Adrenal gland (tissue), 12 donors: ENCODE data around the gene C10orf95. TPM values are rescaled to one million over a fixed set of nuclear protein-coding genes. Genes with fewer than 3 reads are reported as not detected.
A peak's percentile ranks its signal among the peaks of the same experiment; 100 is the strongest.

Source experiments
- DNase-seq, 7 donors: peaks; one replicate each; pipeline ENCODE4 v3.0.0-alpha.2; 2019 to 2020
- H3K27ac ChIP-seq, 5 donors: fragments of 200-600 bp; sonication (generic) in 4 of 5; 1 replicate in 3 of 5; 2 replicates in 2 of 5; pipeline versions ENCODE4 v1.5.1 to v1.8.0; 2016 to 2020; ENCODE audit warnings: mild to moderate bottlenecking in 1 of 5
- H3K27me3 ChIP-seq: fragments of 200-600 bp; 2 replicates; pipeline ENCODE4 v1.8.0; 2021
- H3K36me3 ChIP-seq, 2 donors: fragments of 200-600 bp; replicated peaks in 1 of 2; 1 replicate in 1 of 2; 2 replicates in 1 of 2; pipeline versions ENCODE4 v1.5.1 to v1.8.0; 2018 to 2022
- H3K4me1 ChIP-seq, 2 donors: fragments of 200-600 bp; replicated peaks in 1 of 2; 1 replicate in 1 of 2; 2 replicates in 1 of 2; pipeline versions ENCODE4 v1.5.1 to v1.8.0; 2018 to 2021
- H3K4me3 ChIP-seq, 4 donors: fragments of 200-600 bp; sonication (generic) in 3 of 4; one replicate each; pipeline ENCODE4 v1.5.1; 2016 to 2018
- H3K9me3 ChIP-seq, 3 donors: fragments of 200-600 bp; sonication (generic) in 1 of 3; replicated peaks in 1 of 3; 1 replicate in 2 of 3; 2 replicates in 1 of 3; pipeline versions ENCODE4 v1.5.1 to v1.8.0; 2016 to 2021
- POLR2A ChIP-seq, 2 donors: fragments of 450-650 bp; IDR thresholded peaks; one replicate each; pipeline ENCODE4 v1.6.1; 2017; ENCODE audit warnings: antibody characterized with exemption in 2 of 2, mild to moderate bottlenecking in 2 of 2, moderate library complexity in 1 of 2
- WGBS, 4 donors: extraction: QIAGEN DNeasy Blood & Tissue Kit in 2 of 4; methylation state at CpG; one replicate each; pipeline versions ENCODE4 v1.1.5 to v1.1.7; 2013 to 2017; 5-methylcytosine and 5-hydroxymethylcytosine counted together
- intact Hi-C, 2 donors: fragments of 100-400 bp; cut with DNase I; formaldehyde crosslinking; loops; one replicate each; pipeline versions ENCODE4 v1.14.1 to v1.15.0; 2022 to 2023
- polyA plus RNA-seq, 3 donors: library from polyadenylated mRNA; stranded (reverse); fragments of 200-250 nt in 2 of 3; fragments of 350-450 nt in 1 of 3; fragmentation: Illumina TruSeq in 1 of 3; extraction: RNeasy Lipid Tissue Mini Kit (QIAGEN cat#74804) in 1 of 3; gene quantifications; one replicate each; pipeline ENCODE4 v1.2.3, GENCODE V29; 2013 to 2014
- total RNA-seq, 9 donors: library from RNA; depleted of rRNA in 4 of 9; stranded (reverse); fragments of >200 nt in 4 of 9; fragments of 120-200 nt in 1 of 9; fragmentation: NEBNext Ultra II Directional in 1 of 9; extraction: Animal tissue kit (Norgen Biotek cat#: 25700) in 1 of 9; gene quantifications; one replicate each; pipeline versions ENCODE4 v1.1.0 to v1.2.4, GENCODE V29; 2013 to 2023
- TF ChIP-seq, protein P1 (sequence below), 6 experiments: fragments of 450-650 bp in 4 of 6; fragments of 200-600 bp in 2 of 6; sonication (generic) in 1 of 6; IDR thresholded peaks; 1 replicate in 5 of 6; 2 replicates in 1 of 6; pipeline versions ENCODE4 v1.5.1 to v1.8.0; 2016 to 2021; ENCODE audit warnings: antibody characterized with exemption in 6 of 6, mild to moderate bottlenecking in 2 of 6, moderate library complexity in 1 of 6
- donor health status: healthy with polysubstance abuse.
- donor health status: Bipolar disorder and iron deficiency.
- donor health status: DM: yes; HTN: yes; CAD: no.
- donor health status: DM: no; HTN: no; CAD: no.
- donor health status: DM: no; HTN: no; CAD: no.
- donor health status: DM: yes; HTN: yes; CAD: no.

The C10orf95 gene
- total and polyA plus RNA-seq, 12 donors = 0.14 to 0.28 (median 0.24) TPM; not detected in 7

DNA sequence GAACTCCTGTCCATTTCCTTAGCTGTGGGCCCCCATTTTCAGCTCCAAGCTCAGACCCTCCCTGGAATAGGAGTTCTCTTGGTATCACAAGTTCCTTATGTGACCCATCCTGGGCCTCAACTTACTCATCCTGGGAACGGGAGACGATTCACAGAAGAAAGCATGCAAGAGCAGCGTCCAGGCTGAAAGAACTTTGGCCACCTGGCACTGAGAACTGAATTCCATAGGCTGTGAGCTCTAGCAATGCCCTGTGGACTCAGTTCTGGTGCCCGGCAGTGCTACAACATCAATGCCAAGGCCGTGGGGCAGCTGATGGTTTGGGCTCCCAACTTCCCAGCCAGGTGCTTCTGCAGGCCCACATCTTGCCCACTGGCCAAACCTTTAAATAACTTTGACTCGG, 15.0 kb downstream of the C10orf95 start:
- intact Hi-C loops = no loop called here
- Histone ChIP-seq H3K27me3 (no peaks in the 10 kb centered on the region), H3K27ac (no peak overlapping the region), H3K4me3 (no peak overlapping the region), H3K4me1 (peaks cover 7 to 10% of the 10 kb centered on the region in 2 donors), H3K36me3 (no peaks in the 10 kb centered on the region), H3K9me3 (no peaks in the 10 kb centered on the region)
- TF ChIP-seq, protein P1, sequence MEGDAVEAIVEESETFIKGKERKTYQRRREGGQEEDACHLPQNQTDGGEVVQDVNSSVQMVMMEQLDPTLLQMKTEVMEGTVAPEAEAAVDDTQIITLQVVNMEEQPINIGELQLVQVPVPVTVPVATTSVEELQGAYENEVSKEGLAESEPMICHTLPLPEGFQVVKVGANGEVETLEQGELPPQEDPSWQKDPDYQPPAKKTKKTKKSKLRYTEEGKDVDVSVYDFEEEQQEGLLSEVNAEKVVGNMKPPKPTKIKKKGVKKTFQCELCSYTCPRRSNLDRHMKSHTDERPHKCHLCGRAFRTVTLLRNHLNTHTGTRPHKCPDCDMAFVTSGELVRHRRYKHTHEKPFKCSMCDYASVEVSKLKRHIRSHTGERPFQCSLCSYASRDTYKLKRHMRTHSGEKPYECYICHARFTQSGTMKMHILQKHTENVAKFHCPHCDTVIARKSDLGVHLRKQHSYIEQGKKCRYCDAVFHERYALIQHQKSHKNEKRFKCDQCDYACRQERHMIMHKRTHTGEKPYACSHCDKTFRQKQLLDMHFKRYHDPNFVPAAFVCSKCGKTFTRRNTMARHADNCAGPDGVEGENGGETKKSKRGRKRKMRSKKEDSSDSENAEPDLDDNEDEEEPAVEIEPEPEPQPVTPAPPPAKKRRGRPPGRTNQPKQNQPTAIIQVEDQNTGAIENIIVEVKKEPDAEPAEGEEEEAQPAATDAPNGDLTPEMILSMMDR (IDR thresholded peaks at IDR 0.05) = no peak
- TF ChIP-seq POLR2A (IDR thresholded peaks at IDR 0.05) = no peak
- WGBS, 4 donors = 68 to 74% (median 72%) methylated on average over 6 of the region's 6 CpGs
- DNase-seq = no peak

DNA sequence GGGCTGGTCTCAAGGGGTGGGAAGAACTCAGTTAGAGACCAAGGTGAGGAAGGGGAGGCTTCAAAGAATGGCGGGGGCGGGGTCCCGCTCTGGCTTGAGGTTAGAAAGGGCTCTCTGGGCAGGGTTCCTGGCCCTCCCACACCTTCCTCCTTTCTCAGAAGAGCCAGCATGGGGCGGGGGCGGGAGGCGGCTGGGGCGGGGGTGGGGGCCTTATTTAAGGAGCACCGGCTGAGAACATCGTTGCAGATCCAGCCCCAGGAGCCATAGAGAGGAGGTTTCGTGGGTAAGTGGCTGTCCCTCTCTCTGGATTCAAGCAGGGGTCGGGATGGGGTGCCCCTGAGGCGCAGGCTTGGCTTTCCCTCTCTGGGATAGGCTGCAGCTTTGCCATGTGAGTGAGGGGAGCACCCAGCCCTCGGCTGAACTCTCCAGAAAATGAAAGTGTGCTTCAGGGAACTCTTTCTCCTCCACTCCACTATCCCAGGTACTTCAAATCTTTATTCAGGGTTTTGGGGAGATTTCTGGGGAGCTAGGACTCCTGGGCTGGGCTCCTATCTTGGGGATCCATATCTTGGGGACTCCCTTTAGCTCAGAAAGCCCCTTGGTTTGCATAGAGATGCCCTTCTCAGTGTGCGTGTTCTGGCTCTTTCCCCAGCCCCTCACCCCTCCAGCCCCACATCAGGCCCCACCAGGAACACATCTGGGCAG, 15.7 kb downstream of the C10orf95 start:
- no peaks in the 10 kb centered on the region for H3K9me3 ChIP-seq
- DNase-seq = no peak
- H3K4me3 ChIP-seq = peak overlapping the region in 1 of 4 donors; percentile 33
- TF ChIP-seq, protein P1 (IDR thresholded peaks at IDR 0.05) = no peak
- TF ChIP-seq POLR2A (IDR thresholded peaks at IDR 0.05) = no peak
- WGBS, 4 donors = 15 to 38% (median 24%) methylated on average over 10 to 14 of the region's 14 CpGs
- H3K27ac ChIP-seq = peak overlapping the region in 1 of 5 donors; percentile 74
- peaks cover 8 to 12% of the 10 kb centered on the region in 2 donors for H3K4me1 ChIP-seq
- H3K36me3 ChIP-seq = no peaks in the 10 kb centered on the region
- no peaks in the 10 kb centered on the region for H3K27me3 ChIP-seq
- intact Hi-C loops = no loop called here

DNA sequence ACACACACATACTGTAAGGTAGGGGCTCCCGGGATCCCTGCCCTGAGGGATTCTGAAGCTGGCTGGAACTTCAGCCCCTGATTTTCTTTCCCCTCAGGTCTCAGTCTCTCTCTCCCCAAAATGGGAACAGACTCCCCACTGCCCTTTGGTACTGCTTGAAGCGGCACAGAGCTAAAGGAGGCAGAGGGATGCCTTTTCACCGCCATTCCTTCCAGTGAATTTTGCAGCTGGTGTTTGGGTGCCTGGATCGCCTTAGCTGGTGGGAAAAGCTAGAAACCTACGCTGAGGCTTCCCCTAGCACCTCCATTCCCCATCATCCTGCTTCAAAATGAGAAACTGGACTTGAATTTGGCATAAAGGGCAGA, 16.2 kb downstream of the C10orf95 start:
- Histone ChIP-seq H3K9me3 (no peaks in the 10 kb centered on the region), H3K27ac (peak overlapping the region in 1 of 5 donors; percentile 74), H3K27me3 (no peaks in the 10 kb centered on the region), H3K36me3 (no peaks in the 10 kb centered on the region), H3K4me3 (peak overlapping the region in 1 of 4 donors; percentile 33), H3K4me1 (peaks cover 8 to 12% of the 10 kb centered on the region in 2 donors)
- WGBS, 4 donors = 53 to 65% (median 57%) methylated on average over 4 to 5 of the region's 5 CpGs
- intact Hi-C loops = no loop called here
- no peak for DNase-seq
- TF ChIP-seq POLR2A (IDR thresholded peaks at IDR 0.05) = no peak
- TF ChIP-seq, protein P1 (IDR thresholded peaks at IDR 0.05) = no peak

DNA sequence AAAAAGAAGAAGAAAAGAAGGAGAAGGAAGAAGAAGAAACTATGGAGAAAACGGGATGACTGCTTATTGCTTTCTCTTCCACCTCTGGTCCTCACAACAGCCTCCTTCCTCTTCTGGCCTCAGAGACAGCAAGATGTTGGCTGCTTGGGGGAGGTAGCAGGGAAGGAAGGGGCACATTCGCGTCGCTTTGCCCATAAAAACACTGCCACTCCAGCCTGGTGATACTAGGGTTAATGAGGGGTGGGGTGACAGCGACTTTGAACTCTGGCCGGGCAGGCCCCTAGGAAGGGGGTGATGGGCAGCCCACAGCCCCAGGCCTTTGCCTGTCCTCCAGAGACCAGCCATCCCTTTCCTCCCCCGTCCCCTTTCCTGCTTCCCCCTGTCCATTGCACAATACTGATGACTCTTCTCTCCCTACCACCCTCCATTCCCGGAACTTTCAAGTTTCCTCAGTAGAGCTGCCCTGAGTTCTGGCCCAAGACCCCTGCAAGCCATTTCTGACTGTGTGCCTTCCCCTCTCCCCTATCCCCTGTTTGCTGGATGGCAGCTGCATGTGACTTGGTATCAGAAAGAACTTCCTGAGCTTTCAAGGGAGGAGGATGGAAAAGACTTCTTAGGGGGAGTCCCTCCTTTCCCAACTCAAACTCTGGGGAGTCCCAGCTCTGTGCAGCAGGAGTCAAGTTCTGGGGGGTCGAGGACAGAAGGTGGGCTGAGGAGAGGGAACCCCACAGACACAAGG, 16.8 kb downstream of the C10orf95 start:
- Histone ChIP-seq H3K36me3 (no peaks in the 10 kb centered on the region), H3K27me3 (no peaks in the 10 kb centered on the region), H3K4me3 (no peak overlapping the region), H3K9me3 (no peaks in the 10 kb centered on the region), H3K27ac (peak overlapping the region in 1 of 5 donors; percentile 74), H3K4me1 (peaks cover 8 to 12% of the 10 kb centered on the region in 2 donors)
- no peak for TF ChIP-seq POLR2A (IDR thresholded peaks at IDR 0.05)
- TF ChIP-seq, protein P1 (IDR thresholded peaks at IDR 0.05) = no peak
- intact Hi-C loops = no loop called here
- WGBS, 4 donors = 27 to 38% (median 34%) methylated on average over 7 to 9 of the region's 9 CpGs
- DNase-seq = peak in 1 of 7 donors; percentile 44
